ENCODE measurements around the gene STEAP1.

DNA sequence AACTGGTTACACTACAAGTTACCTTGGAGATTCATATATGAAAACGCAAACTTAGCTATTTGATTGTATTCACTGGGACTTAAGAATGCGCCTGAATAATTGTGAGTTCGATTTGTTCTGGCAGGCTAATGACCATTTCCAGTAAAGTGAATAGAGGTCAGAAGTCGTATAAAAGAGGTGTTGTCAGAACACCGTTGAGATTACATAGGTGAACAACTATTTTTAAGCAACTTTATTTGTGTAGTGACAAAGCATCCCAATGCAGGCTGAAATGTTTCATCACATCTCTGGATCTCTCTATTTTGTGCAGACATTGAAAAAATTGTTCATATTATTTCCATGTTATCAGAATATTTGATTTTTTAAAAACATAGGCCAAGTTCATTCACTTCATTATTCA is 9.3 kb downstream of the STEAP1 start:
- TF ChIP-seq, protein P1, sequence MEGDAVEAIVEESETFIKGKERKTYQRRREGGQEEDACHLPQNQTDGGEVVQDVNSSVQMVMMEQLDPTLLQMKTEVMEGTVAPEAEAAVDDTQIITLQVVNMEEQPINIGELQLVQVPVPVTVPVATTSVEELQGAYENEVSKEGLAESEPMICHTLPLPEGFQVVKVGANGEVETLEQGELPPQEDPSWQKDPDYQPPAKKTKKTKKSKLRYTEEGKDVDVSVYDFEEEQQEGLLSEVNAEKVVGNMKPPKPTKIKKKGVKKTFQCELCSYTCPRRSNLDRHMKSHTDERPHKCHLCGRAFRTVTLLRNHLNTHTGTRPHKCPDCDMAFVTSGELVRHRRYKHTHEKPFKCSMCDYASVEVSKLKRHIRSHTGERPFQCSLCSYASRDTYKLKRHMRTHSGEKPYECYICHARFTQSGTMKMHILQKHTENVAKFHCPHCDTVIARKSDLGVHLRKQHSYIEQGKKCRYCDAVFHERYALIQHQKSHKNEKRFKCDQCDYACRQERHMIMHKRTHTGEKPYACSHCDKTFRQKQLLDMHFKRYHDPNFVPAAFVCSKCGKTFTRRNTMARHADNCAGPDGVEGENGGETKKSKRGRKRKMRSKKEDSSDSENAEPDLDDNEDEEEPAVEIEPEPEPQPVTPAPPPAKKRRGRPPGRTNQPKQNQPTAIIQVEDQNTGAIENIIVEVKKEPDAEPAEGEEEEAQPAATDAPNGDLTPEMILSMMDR (IDR thresholded peaks at IDR 0.05; ENCODE audit: low read depth, low read length) = no peak
- TF ChIP-seq POLR2A (IDR thresholded peaks at IDR 0.05; ENCODE audit: extremely low read depth, insufficient read length) = no peak
- TF ChIP-seq MYC (IDR thresholded peaks at IDR 0.05; ENCODE audit: low read depth, low read length) = no peak
- TF ChIP-seq, protein P2, sequence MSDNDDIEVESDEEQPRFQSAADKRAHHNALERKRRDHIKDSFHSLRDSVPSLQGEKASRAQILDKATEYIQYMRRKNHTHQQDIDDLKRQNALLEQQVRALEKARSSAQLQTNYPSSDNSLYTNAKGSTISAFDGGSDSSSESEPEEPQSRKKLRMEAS (IDR thresholded peaks at IDR 0.05; ENCODE audit: low read depth, low read length) = no peak
